ENCODE data around the gene SPACA5B. TPM values are rescaled to one million over a fixed set of nuclear protein-coding genes. Genes with fewer than 3 reads are reported as not detected.
"Not testable (repeated sequence)": the region's sequence is repeated elsewhere in the genome, so short reads cannot be mapped to it uniquely, and the experiment has no call there.

The SPACA5B gene
- total and polyA plus RNA-seq, 2 donors (not counting 1 experiment from before 2014, with no cell fraction given), result not detected

GRCh38 chrX:48101443-48101842 lies 29.0 kb upstream of the SPACA5B start:
- DNase-seq (ENCODE audit: low read depth in 2 of 2), result no peak
- TF ChIP-seq EZH2 (IDR thresholded peaks at IDR 0.05; ENCODE audit: low read length, missing control alignments) (no peak), CTCF (conservative IDR thresholded peaks at IDR 0.05 in 1 of 2, IDR thresholded peaks at IDR 0.05 in 1 of 2; ENCODE audit: low read depth in 1 of 2, low read length in 2 of 2) (no peak)
- no peaks in the 10 kb centered on the region for H3K27me3 ChIP-seq (ENCODE audit: control insufficient read depth, insufficient read depth, low read length)
- H3K4me2 ChIP-seq (ENCODE audit: extremely low read depth, insufficient read depth, low read length), result no peak overlapping the region
- H3K4me3 ChIP-seq (replicated peaks in 1 of 4; ENCODE audit: control extremely low read depth in 1 of 4, insufficient read depth in 1 of 4, low read depth in 3 of 4, low read length in 4 of 4), result no peak overlapping the region
- no peaks in the 10 kb centered on the region for H3K36me3 ChIP-seq (ENCODE audit: control insufficient read depth, insufficient read depth, low read length)
- H4K20me1 ChIP-seq (ENCODE audit: control insufficient read depth, extremely low read depth, insufficient read depth, low read length), result no peaks in the 10 kb centered on the region
- H2AFZ ChIP-seq (ENCODE audit: low read length), result no peak overlapping the region
- H3K9me3 ChIP-seq (ENCODE audit: control insufficient read depth, insufficient read depth, low read depth, low read length), result no peaks in the 10 kb centered on the region
- no peak overlapping the region for H3K9ac ChIP-seq (ENCODE audit: insufficient read depth, low read length)
- no peak overlapping the region for H3K27ac ChIP-seq (ENCODE audit: insufficient read depth, low read length)
- H3K4me1 ChIP-seq (ENCODE audit: control insufficient read depth, extremely low read depth, insufficient read depth, low read length), result no peaks in the 10 kb centered on the region
- H3K79me2 ChIP-seq (ENCODE audit: control insufficient read depth, insufficient read depth, low read length), result no peaks in the 10 kb centered on the region

- H3K4me2 ChIP-seq (ENCODE audit: extremely low read depth, insufficient read depth, low read length), result no peak overlapping the region
- H3K79me2 ChIP-seq (ENCODE audit: control insufficient read depth, insufficient read depth, low read length), result no peaks in the 10 kb centered on the region
- H3K9me3 ChIP-seq (ENCODE audit: control insufficient read depth, insufficient read depth, low read depth, low read length), result no peaks in the 10 kb centered on the region
- no peak for DNase-seq (ENCODE audit: low read depth in 2 of 2)
- H3K27ac ChIP-seq (ENCODE audit: insufficient read depth, low read length), result no peak overlapping the region
- no peaks in the 10 kb centered on the region for H3K4me1 ChIP-seq (ENCODE audit: control insufficient read depth, extremely low read depth, insufficient read depth, low read length)
- H3K36me3 ChIP-seq (ENCODE audit: control insufficient read depth, insufficient read depth, low read length), result no peaks in the 10 kb centered on the region
- no peak overlapping the region for H3K9ac ChIP-seq (ENCODE audit: insufficient read depth, low read length)
- H4K20me1 ChIP-seq (ENCODE audit: control insufficient read depth, extremely low read depth, insufficient read depth, low read length), result no peaks in the 10 kb centered on the region
- H3K4me3 ChIP-seq (replicated peaks in 1 of 4; ENCODE audit: control extremely low read depth in 1 of 4, insufficient read depth in 1 of 4, low read depth in 3 of 4, low read length in 4 of 4), result no peak overlapping the region
- TF ChIP-seq CTCF (conservative IDR thresholded peaks at IDR 0.05 in 1 of 2, IDR thresholded peaks at IDR 0.05 in 1 of 2; ENCODE audit: low read depth in 1 of 2, low read length in 2 of 2) (no peak), EZH2 (IDR thresholded peaks at IDR 0.05; ENCODE audit: low read length, missing control alignments) (no peak)
- H2AFZ ChIP-seq (ENCODE audit: low read length), result no peak overlapping the region
- H3K27me3 ChIP-seq (ENCODE audit: control insufficient read depth, insufficient read depth, low read length), result no peaks in the 10 kb centered on the region
These were observed 27.5 kb upstream of the SPACA5B start for GRCh38 chrX:48102874-48103374.

- TF ChIP-seq EZH2 (IDR thresholded peaks at IDR 0.05; ENCODE audit: low read length, missing control alignments) (no peak), CTCF (conservative IDR thresholded peaks at IDR 0.05 in 1 of 2, IDR thresholded peaks at IDR 0.05 in 1 of 2; ENCODE audit: low read depth in 1 of 2, low read length in 2 of 2) (no peak)
- H3K9me3 ChIP-seq (ENCODE audit: control insufficient read depth, insufficient read depth, low read depth, low read length), result no peaks in the 10 kb centered on the region
- no peaks in the 10 kb centered on the region for H3K36me3 ChIP-seq (ENCODE audit: control insufficient read depth, insufficient read depth, low read length)
- H3K79me2 ChIP-seq (ENCODE audit: control insufficient read depth, insufficient read depth, low read length), result no peaks in the 10 kb centered on the region
- no peak overlapping the region for H3K4me2 ChIP-seq (ENCODE audit: extremely low read depth, insufficient read depth, low read length)
- no peak overlapping the region for H3K27ac ChIP-seq (ENCODE audit: insufficient read depth, low read length)
- H2AFZ ChIP-seq (ENCODE audit: low read length), result no peak overlapping the region
- no peaks in the 10 kb centered on the region for H4K20me1 ChIP-seq (ENCODE audit: control insufficient read depth, extremely low read depth, insufficient read depth, low read length)
- H3K27me3 ChIP-seq (ENCODE audit: control insufficient read depth, insufficient read depth, low read length), result no peaks in the 10 kb centered on the region
- no peak for DNase-seq (ENCODE audit: low read depth in 2 of 2)
- no peak overlapping the region for H3K9ac ChIP-seq (ENCODE audit: insufficient read depth, low read length)
- no peaks in the 10 kb centered on the region for H3K4me1 ChIP-seq (ENCODE audit: control insufficient read depth, extremely low read depth, insufficient read depth, low read length)
- H3K4me3 ChIP-seq (replicated peaks in 1 of 4; ENCODE audit: control extremely low read depth in 1 of 4, insufficient read depth in 1 of 4, low read depth in 3 of 4, low read length in 4 of 4), result no peak overlapping the region
These were observed 22.7 kb upstream of the SPACA5B start for GRCh38 chrX:48107717-48108116.

GRCh38 chrX:48125286-48125685 lies 5.1 kb upstream of the SPACA5B start:
- H3K4me1 ChIP-seq (ENCODE audit: control insufficient read depth, extremely low read depth, insufficient read depth, low read length); DNase-seq (ENCODE audit: low read depth in 2 of 2); H3K27ac ChIP-seq (ENCODE audit: insufficient read depth, low read length); H3K4me3 ChIP-seq (replicated peaks in 1 of 4; ENCODE audit: control extremely low read depth in 1 of 4, insufficient read depth in 1 of 4, low read depth in 3 of 4, low read length in 4 of 4); H2AFZ ChIP-seq (ENCODE audit: low read length); H4K20me1 ChIP-seq (ENCODE audit: control insufficient read depth, extremely low read depth, insufficient read depth, low read length); H3K36me3 ChIP-seq (ENCODE audit: control insufficient read depth, insufficient read depth, low read length); H3K27me3 ChIP-seq (ENCODE audit: control insufficient read depth, insufficient read depth, low read length); H3K79me2 ChIP-seq (ENCODE audit: control insufficient read depth, insufficient read depth, low read length); H3K9ac ChIP-seq (ENCODE audit: insufficient read depth, low read length); H3K4me2 ChIP-seq (ENCODE audit: extremely low read depth, insufficient read depth, low read length); H3K9me3 ChIP-seq (ENCODE audit: control insufficient read depth, insufficient read depth, low read depth, low read length): not testable (repeated sequence)

DNA sequence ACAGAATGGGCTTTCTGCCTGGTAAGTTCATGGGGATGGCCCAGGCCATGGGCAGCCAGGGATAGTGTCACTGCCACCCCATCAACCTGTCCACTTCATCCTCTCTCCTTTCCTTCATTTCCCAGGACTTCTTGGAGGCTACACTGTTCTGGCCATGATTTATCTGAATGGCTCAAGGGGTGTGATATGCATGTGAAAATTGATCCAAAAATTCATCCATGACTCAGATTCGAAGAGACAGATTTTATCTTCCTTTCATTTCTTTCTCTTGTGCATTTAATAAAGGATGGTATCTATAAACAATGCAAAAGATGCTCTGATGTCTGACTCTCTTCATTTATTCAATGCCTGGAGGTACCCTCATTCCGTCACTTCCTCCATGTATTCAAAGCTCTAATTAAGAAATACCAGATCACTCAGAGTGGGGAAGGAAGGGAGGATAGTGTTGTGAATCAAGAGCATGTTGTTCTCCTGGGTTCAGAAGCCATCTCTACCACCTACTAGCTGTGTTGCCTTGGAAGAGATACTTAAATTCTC lies 1.9 kb downstream of the SPACA5B start:
- not testable (repeated sequence) for H3K27me3 ChIP-seq (ENCODE audit: control insufficient read depth, insufficient read depth, low read length); H3K27ac ChIP-seq (ENCODE audit: insufficient read depth, low read length); H3K4me2 ChIP-seq (ENCODE audit: extremely low read depth, insufficient read depth, low read length); H3K4me1 ChIP-seq (ENCODE audit: control insufficient read depth, extremely low read depth, insufficient read depth, low read length); H4K20me1 ChIP-seq (ENCODE audit: control insufficient read depth, extremely low read depth, insufficient read depth, low read length); DNase-seq (ENCODE audit: low read depth in 2 of 2); H3K79me2 ChIP-seq (ENCODE audit: control insufficient read depth, insufficient read depth, low read length); H3K9me3 ChIP-seq (ENCODE audit: control insufficient read depth, insufficient read depth, low read depth, low read length); H3K4me3 ChIP-seq (replicated peaks in 1 of 4; ENCODE audit: control extremely low read depth in 1 of 4, insufficient read depth in 1 of 4, low read depth in 3 of 4, low read length in 4 of 4); H2AFZ ChIP-seq (ENCODE audit: low read length); H3K9ac ChIP-seq (ENCODE audit: insufficient read depth, low read length); H3K36me3 ChIP-seq (ENCODE audit: control insufficient read depth, insufficient read depth, low read length)

All from fibroblast of lung (primary cell).